ENCODE measurements around the gene CREB5.

DNA sequence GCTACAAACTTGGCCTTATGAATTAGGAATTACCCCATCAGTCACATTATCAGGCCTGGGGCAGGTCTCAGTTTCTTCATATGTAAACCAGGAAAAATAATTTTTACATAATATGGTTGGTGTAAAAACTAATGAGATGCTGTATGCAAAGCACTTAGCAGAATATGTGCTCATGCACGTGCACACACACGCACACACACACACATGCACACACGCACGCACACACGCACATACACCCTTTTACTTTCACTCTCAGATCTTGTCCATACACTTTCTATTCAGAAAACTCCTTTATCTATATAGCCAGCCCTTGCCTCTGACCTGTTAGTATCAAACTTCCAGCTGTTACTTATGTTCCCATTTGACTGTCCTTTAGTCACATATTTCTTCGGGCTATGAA, 92.7 kb downstream of the CREB5 start:
- TF ChIP-seq POLR2AphosphoS5 (IDR thresholded peaks at IDR 0.05) (no peak), POLR2A (IDR thresholded peaks at IDR 0.05) (no peak)
